HG03342 (cell line): ENCODE measurements around the gene ALPK3.

Experiments
- ATAC-seq: cut with Tn5 transposase; IDR thresholded peaks from one replicate; pipeline ENCODE4 v1.9.1; 2021; ENCODE audit warnings: mild to moderate bottlenecking, moderate library complexity; ENCODE audit not compliant: unreplicated experiment

The ALPK3 gene

GRCh38 chr15:84889313-84889990, 72.3 kb downstream of the ALPK3 start:
- no peak for ATAC-seq

- no peak for ATAC-seq
Observed at GRCh38 chr15:84889991-84890669, 73.0 kb downstream of the ALPK3 start.

GRCh38 chr15:84890670-84891162, 73.6 kb downstream of the ALPK3 start:
- no peak for ATAC-seq

- no peak for ATAC-seq
Observed at GRCh38 chr15:84891339-84891738, 74.2 kb downstream of the ALPK3 start.

GRCh38 chr15:84892786-84893307, 75.7 kb downstream of the ALPK3 start:
- no peak for ATAC-seq

- ATAC-seq, result no peak
Observed at GRCh38 chr15:84893607-84894006, 76.5 kb downstream of the ALPK3 start.

GRCh38 chr15:84894736-84895425, 77.7 kb downstream of the ALPK3 start:
- ATAC-seq, result no peak

GRCh38 chr15:84898761-84899160, 81.6 kb downstream of the ALPK3 start:
- no peak for ATAC-seq

GRCh38 chr15:84899750-84900149, 82.6 kb downstream of the ALPK3 start:
- ATAC-seq, result no peak

- ATAC-seq, result no peak
Observed at GRCh38 chr15:84901540-84901939, 84.4 kb downstream of the ALPK3 start.

GRCh38 chr15:84903751-84904150, 86.6 kb downstream of the ALPK3 start:
- ATAC-seq, result no peak

- no peak for ATAC-seq
Observed at GRCh38 chr15:84904419-84904818, 87.3 kb downstream of the ALPK3 start.

- ATAC-seq, result no peak
Observed at GRCh38 chr15:84905016-84905916, 88.1 kb downstream of the ALPK3 start.

- no peak for ATAC-seq
Observed at GRCh38 chr15:84907731-84908130, 90.6 kb downstream of the ALPK3 start.

GRCh38 chr15:84908564-84908963, 91.4 kb downstream of the ALPK3 start:
- ATAC-seq, result no peak

- ATAC-seq, result no peak
Observed at GRCh38 chr15:84909029-84909428, 91.9 kb downstream of the ALPK3 start.

GRCh38 chr15:84909782-84910181, 92.6 kb downstream of the ALPK3 start:
- ATAC-seq, result no peak

GRCh38 chr15:84910928-84911623, 93.9 kb downstream of the ALPK3 start:
- no peak for ATAC-seq

GRCh38 chr15:84911879-84912660, 94.9 kb downstream of the ALPK3 start:
- no peak for ATAC-seq
